UCSD-AML1 (cell line): Measurements from ENCODE around the gene SLC1A2.

ENCODE experiments used
- DNase-seq: peaks from one replicate; lab custom pipeline; 2025; ENCODE audit not compliant: unreplicated experiment; lab: John Stamatoyannopoulos, UW

SLC1A2 gene

DNA sequence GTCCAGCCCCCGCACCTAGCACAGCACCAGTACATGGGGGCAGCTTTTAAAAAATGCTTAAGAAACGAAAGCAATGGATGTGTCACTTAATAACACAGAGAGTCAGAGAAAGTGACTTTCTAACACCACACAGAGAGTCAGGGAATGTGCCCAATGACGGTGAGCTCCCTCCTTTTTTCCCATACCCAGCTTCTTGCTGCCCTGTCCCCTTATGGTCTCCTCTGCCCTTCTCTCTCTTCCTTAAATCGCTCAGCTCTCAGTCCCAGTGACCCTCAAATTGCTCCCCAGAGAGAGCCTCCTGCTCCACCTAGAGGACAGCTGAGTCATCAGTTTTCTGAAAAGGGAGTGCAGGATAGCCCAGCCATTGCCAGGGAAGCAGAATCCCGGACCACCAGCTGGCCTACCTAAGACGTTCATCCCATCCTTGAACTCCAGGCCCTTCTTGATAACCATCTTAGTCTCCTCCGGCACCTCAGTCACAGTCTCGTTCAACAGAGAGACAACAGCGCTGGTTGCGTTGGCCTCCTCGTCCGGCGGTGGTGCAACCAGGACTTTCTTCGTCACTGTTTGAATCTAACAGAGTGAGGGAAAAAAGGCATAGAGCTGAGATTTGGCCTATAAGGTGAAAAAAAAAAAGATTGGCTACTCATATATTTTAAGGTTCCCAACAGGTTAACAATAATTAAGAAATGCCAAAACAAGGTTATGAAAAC, 113.5 kb downstream of the SLC1A2 start:
- DNase-seq: peak; percentile 36

DNA sequence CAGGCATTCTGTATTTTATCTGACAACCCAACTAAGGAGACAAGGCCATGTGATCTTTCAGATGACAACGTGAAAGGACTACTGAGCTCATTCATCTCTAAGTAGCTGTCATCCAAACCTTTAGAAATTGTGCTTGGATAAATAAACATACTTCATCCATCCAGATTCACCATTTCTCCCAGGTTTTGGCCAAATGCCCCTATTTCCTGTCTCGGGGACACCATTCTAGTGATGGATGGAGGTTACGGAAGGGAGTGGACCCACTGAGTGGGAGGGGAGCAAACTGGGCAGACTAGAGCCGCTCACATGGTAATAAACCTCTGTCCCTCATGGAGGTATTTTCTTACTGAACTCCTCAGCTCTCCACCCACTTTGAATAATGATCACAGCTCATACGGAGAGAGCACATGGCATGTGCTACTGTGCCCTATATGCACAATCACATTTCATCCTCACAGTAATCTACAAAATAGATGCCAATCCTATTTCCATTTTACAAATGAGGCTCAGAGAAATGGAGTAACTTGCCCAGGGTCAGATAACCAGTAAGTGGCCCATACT, 114.4 kb downstream of the SLC1A2 start:
- DNase-seq: no peak

DNA sequence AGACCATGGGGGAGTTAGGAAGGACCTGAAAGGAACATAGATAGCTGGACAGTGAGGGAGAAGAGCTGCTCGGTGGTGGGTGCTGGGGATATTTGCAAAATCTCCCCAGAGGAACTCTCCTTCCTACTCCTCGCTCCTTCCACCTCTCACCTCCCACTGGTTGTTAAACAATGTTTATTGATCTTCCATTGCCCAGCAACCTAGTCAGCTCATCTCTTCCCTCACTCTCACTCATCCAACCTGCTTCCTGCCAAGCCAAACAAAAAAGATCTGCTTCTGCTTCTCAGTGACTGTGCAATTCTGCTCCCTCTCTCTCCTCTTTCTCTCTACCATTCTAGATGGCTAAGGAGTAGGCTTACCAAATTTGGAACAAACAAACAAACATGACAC, 115.0 kb downstream of the SLC1A2 start:
- DNase-seq: no peak

GRCh38 chr11:35303596-35304385, 115.6 kb downstream of the SLC1A2 start:
- no peak for DNase-seq

DNA sequence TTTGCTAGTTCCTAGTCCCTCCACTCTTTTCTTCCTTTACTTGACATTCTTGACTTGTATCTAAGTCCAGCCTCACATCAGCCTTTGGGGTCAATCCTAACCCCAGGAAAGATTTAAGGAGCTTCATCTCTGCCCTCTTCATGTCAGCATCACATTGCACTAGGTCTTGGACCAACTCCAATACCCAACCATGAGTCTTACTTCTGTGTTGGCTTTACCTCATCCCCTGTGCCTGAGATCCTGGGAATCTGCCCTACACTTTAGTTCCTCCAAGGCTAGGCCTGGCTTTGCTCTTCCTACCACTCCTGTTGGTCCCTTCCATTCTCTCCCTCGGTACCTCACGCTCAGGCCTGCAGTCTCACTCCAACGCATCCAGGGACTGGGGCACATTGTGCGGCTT, 117.0 kb downstream of the SLC1A2 start:
- no peak for DNase-seq

DNA sequence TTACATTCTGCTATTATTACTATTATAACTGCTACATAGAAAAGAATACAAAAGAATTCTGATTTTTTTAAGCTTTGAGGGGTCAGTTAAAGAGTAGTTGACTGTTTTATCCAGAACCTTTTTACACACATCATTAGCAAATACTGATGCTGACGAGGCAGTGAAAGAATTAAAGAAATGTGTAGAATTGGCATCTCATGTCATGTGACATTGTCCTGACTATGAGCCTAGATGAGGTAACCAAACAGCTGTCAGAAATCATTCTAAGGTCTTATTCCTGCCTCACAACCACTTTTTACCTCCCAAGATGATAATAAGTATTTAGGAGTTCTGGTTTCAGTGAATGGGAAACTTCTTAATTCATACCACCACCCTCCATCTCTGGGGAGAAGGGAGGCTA, 121.0 kb downstream of the SLC1A2 start:
- no peak for DNase-seq

GRCh38 chr11:35295751-35296150, 123.6 kb downstream of the SLC1A2 start:
- no peak for DNase-seq

DNA sequence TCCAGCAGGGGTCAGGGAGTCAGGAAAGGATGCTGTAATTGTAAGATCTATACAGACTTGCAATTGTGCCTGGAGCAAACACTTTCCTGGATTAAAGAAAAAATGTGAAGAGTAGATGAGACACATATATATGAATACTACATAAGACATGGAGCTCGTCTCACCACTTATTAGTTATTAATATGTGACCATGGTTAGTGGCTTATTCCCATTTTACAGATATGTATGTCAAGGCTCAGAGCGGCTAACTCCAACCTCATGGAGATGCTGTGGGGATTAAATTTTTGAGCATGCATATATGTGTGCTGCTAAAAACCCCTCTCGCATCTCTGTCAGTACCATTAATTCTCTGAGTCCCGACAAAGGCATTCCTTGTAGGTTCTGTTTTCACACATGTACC, 125.7 kb downstream of the SLC1A2 start:
- DNase-seq: no peak

DNA sequence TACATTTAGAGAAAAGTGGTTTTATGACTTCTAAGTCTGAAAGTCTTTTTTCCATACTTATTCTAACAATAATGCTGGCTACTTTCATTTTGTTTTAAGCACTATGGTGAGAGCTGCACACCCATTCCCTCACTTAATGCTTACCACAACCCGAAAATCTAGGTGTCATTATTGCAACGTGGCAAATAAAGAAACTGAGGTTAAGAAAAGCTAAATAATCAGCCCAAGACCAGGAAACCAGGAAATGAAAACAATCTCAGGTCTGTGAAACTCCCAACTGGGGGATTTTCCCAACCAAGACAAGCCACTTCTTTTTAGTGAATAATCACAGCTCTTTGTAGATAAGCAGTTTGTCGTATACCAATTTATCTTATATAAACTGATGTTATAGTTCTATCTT, 126.3 kb downstream of the SLC1A2 start:
- DNase-seq: no peak

DNA sequence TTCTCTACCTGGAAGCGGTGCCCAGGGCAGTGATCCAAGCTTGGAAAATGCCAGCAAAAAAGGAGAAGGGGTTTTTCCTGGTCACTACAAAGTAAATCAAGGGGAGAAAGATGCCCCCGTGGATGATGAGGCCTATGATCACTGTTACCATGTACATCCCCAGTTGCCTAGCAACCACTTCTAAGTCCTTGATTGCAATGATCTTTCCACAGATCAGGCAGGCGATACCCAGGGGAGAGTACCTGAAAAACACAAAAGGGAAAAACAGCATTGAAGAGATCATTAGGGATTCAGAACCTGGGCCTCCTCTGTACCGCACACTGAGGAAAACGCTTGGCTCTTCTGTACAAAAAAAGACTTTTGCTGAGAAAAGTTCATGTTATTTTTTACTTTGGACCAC, 127.1 kb downstream of the SLC1A2 start:
- DNase-seq: no peak

DNA sequence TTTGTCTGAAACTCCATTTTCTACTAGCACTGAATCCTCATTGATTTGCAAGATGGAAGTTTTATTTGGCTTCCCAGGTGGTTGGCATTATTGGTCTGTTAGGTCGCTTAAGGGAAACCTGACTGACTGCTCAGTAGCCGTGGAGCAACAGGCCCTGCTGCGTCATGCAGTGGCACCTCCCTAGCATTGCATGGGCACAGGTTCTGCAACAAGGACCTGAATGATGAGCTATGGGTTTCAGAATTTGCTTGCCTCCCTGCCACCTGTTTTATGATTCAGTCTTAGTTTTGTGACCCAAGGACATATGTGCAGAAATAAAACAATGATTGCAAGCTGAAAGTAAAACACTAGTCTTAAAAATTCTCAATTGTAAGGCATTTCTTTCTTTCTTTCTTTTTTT, 128.5 kb downstream of the SLC1A2 start:
- no peak for DNase-seq

GRCh38 chr11:35289821-35290220, 129.5 kb downstream of the SLC1A2 start:
- no peak for DNase-seq

- no peak for DNase-seq
Measured at GRCh38 chr11:35288817-35289541, 130.4 kb downstream of the SLC1A2 start.

GRCh38 chr11:35288309-35288708, 131.0 kb downstream of the SLC1A2 start:
- no peak for DNase-seq

- DNase-seq: no peak
Measured at GRCh38 chr11:35287344-35287890, 131.9 kb downstream of the SLC1A2 start.

DNA sequence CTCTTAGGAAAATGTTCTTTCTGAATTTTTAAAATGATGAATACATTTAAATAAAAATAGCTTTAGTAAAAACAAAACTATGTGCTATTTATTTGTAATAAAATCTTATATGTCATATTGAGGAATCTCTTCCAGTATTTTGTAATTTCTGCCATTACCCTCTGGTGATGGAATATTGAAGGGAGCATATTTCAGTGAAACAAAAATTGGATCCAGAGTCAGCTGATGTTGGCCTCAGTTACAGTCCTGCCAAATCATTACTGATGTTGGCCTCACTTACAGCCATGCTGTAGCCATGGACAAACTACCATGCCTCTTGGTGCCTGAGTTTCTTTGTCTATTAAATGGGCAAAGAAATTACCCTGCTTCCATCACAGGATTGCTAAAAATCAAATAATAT, 133.2 kb downstream of the SLC1A2 start:
- no peak for DNase-seq

- no peak for DNase-seq
Measured at GRCh38 chr11:35285471-35285870, 133.9 kb downstream of the SLC1A2 start.

DNA sequence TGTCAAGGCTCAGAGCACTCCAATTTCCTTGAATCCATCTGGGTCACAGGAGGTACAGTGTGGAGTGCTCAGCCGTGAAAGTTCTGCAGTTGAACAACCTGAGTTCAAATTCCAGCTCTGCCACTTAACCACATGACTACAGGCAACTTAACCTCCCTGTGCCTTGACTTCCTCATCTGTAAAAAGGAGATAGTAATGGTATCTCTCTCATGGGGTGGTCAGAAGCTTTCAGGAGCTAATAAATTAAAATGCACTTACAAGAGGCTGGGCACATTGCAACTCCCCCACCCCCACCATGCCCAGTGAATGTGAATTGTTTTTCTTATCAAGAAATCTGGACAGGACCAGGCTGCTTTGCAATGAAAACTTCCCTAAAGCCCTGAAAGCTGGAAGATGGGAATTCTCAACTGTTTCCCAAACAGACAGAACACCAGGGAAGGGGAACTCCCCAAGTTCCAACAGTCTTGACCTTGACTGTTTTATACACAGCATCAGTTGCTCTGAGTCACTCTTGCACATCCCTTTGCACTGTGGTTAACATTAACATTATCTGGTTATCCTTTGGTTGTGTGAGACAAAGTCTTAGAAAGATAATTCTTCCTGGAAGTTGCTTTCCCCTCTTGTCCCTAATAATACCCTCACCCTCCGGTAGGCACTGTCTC, 137.0 kb downstream of the SLC1A2 start:
- DNase-seq: no peak

- DNase-seq: no peak
Measured at GRCh38 chr11:35281169-35281688, 138.1 kb downstream of the SLC1A2 start.

DNA sequence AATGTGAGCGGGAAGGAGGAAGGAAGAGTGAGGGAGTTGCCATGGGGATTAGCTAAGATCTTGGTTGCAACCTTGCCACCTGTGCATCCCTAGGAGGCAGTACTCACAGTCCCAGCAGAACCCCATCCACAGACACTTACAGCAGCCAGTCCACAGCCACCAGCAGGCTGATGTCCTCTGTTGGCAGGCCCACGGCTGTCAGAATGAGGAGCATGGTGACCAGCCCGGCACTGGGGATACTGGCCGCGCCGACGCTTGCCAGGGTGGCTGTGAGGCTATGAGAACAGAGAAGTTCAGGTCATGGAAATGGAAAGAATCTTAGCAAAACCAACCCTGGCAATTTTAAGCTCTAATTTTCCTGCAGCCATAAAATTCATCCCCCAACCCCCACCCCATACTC, 138.6 kb downstream of the SLC1A2 start:
- no peak for DNase-seq

GRCh38 chr11:35277827-35278226, 141.5 kb downstream of the SLC1A2 start:
- DNase-seq: no peak
